Lower lobe of right lung (tissue), 2 donors: ENCODE data around the gene CCDC51. TPM values are rescaled to one million over a fixed set of nuclear protein-coding genes. Genes with fewer than 3 reads are reported as not detected.

Source experiments
- ATAC-seq, 2 donors: fragments of 200-7000 bp; cut with Tn5 transposase; one replicate each; pipeline ENCODE4 v1.9.1; 2020 to 2022; ENCODE audit warnings: mild to moderate bottlenecking in 2 of 2, moderate library complexity in 2 of 2
- DNase-seq: peaks from one replicate; pipeline ENCODE4 v3.0.0-alpha.2; 2020
- H3K27ac ChIP-seq: fragments of 200-600 bp; one replicate; pipeline ENCODE4 v1.8.0; 2022
- H3K27me3 ChIP-seq: fragments of 200-600 bp; one replicate; pipeline ENCODE4 v1.8.0; 2022; ENCODE audit warnings: low read depth
- H3K36me3 ChIP-seq: fragments of 200-600 bp; one replicate; pipeline ENCODE4 v1.8.0; 2022; ENCODE audit warnings: mild to moderate bottlenecking
- H3K4me1 ChIP-seq: fragments of 200-600 bp; one replicate; pipeline ENCODE4 v1.8.0; 2022
- H3K4me3 ChIP-seq: fragments of 200-600 bp; one replicate; pipeline ENCODE4 v1.8.0; 2022; ENCODE audit warnings: mild to moderate bottlenecking
- H3K9me3 ChIP-seq: fragments of 200-600 bp; one replicate; pipeline ENCODE4 v1.8.0; 2022
- intact Hi-C: fragments of 100-400 bp; cut with DNase I; formaldehyde crosslinking; loops from one replicate; pipeline ENCODE4 v1.11.0; 2022
- total RNA-seq: library from RNA; stranded (reverse); fragmentation: NEBNext Ultra II Directional; extraction: Animal tissue kit (Norgen Biotek cat#: 25700); gene quantifications from one replicate; pipeline ENCODE4 v1.2.1, GENCODE V29; 2021
- TF ChIP-seq, protein P1 (sequence below): fragments of 200-600 bp; IDR thresholded peaks from one replicate; pipeline ENCODE4 v1.8.0; 2022; ENCODE audit warnings: antibody characterized with exemption, mild to moderate bottlenecking
- donor health status: DM: no; HTN: yes; CAD: no; lungs with severe emphysema.

The CCDC51 gene
- total RNA-seq, 1 donor from 2014 or later: 8.6 TPM

DNA sequence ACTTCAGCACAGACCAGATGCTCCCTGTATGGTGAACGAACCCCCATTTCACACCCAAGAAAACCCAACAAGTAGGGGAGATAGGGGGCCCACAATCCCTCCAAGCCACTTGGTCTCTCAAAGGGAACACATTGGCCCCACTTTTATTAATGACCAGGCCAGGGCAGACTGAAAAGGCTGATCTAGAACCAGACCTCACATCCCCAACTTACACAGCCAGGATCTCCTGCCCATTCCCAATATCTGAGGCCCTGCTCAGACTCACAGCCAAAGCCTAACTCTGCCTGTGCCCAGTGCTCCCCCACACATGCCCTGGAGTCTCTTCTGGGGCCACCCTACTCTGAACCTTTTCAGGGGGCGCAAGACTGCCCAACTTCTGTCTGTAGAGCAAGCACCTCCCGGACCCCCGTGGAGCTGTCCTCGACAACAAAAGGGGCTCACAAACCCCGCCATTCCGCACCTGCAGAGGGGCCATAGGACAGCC lies 11.8 kb downstream of the CCDC51 start:
- Histone ChIP-seq H3K4me3 (peak overlapping the region; percentile 86), H3K9me3 (no peaks in the 10 kb centered on the region), H3K27me3 (peaks cover 4% of the 10 kb centered on the region), H3K36me3 (peaks cover 16% of the 10 kb centered on the region), H3K4me1 (peaks cover 50% of the 10 kb centered on the region), H3K27ac (peak overlapping the region; percentile 89)
- intact Hi-C loops: no loop called here
- TF ChIP-seq, protein P1, sequence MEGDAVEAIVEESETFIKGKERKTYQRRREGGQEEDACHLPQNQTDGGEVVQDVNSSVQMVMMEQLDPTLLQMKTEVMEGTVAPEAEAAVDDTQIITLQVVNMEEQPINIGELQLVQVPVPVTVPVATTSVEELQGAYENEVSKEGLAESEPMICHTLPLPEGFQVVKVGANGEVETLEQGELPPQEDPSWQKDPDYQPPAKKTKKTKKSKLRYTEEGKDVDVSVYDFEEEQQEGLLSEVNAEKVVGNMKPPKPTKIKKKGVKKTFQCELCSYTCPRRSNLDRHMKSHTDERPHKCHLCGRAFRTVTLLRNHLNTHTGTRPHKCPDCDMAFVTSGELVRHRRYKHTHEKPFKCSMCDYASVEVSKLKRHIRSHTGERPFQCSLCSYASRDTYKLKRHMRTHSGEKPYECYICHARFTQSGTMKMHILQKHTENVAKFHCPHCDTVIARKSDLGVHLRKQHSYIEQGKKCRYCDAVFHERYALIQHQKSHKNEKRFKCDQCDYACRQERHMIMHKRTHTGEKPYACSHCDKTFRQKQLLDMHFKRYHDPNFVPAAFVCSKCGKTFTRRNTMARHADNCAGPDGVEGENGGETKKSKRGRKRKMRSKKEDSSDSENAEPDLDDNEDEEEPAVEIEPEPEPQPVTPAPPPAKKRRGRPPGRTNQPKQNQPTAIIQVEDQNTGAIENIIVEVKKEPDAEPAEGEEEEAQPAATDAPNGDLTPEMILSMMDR: no peak
- DNase-seq (no peak), ATAC-seq (no peak)

DNA sequence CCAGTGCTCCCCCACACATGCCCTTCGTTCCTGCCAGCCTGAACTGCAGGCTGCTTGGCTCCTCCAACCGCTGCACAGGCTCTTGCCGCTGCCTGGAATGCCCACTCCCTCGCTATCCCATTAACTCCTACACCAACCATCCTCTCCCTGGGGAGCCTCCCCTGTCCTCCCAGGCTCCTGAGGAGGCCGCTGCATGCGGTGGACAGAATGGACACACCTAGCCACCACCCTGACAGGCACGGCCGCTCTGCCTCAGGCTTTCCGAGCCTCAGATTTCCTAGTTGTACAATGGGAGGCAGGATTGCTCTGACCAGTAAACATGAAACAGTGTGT lies 12.3 kb downstream of the CCDC51 start:
- peaks cover 14% of the 10 kb centered on the region for H3K36me3 ChIP-seq
- no peaks in the 10 kb centered on the region for H3K9me3 ChIP-seq
- peaks cover 4% of the 10 kb centered on the region for H3K27me3 ChIP-seq
- intact Hi-C loops: no loop called here
- H3K4me1 ChIP-seq: peaks cover 50% of the 10 kb centered on the region
- TF ChIP-seq, protein P1: no peak
- H3K27ac ChIP-seq: peak overlapping the region; percentile 89
- H3K4me3 ChIP-seq: peak overlapping the region; percentile 86
- ATAC-seq (no peak), DNase-seq (no peak)

DNA sequence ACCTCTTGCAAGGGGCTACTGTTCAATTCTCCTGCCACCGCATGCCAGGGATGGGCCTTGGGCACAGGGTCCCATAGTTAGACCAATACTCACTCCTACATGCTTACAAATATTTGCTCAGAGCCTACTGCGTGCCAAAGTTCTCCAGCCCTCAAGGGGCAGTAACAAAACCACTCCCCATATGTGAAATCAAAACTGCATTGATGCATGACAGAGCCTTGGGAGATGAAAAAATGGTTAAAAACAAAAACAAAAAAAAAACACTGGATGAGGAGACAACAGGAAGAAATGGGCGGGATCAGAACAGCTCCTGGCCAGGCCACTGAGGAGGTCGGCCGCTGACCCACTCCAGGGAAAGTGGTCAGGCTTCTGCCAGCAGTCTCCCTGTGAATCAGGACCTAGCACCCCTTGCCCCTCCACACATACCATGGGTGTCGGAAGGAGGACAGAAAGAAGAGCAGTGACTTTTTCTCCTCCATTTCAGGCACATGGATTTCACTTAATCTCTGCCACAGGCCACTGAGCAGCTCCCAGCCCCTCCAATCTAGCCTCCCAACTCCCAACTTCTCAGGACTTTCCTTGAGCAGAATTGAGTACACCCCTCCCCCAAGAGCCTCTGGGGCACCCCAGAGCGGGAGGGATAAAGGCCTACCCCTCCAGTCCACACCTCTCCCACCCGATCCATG lies 12.8 kb downstream of the CCDC51 start:
- intact Hi-C loops: no loop called here

DNA sequence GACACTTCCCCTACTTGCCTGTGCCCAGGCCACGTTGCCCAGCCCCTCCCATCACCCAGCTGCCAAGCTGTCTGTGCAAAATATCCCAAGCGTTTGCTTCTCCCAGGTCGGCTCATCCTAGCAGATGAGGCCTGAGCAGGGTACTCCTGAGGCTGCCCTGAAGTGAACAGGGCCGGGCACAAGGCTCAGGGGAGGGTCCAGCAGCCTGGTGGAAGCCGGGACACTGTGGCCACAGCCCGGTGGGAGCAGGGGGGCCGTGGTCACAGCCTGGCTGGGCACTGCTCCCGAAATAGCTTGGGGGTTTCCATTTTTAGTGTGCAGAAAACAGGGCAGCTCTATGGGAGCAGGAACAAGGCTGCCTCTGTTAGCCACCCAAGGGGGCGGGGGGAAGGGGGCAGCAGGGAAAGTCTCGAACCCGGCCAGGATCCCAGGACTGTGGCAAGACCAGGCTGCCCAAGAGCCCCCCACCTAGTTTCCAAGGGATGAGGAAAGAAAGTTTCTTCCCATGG lies 13.5 kb downstream of the CCDC51 start:
- H3K36me3 ChIP-seq: peaks cover 19% of the 10 kb centered on the region
- DNase-seq (no peak), ATAC-seq (no peak)
- H3K27ac ChIP-seq: peak overlapping the region; percentile 36
- H3K9me3 ChIP-seq: no peaks in the 10 kb centered on the region
- H3K27me3 ChIP-seq: peaks cover 4% of the 10 kb centered on the region
- TF ChIP-seq, protein P1: no peak
- peak overlapping the region; percentile 86 for H3K4me3 ChIP-seq
- H3K4me1 ChIP-seq: peaks cover 50% of the 10 kb centered on the region
- intact Hi-C loops: no loop called here

More for the DNA sequence above, 12.8 kb downstream of the CCDC51 start:
- Histone ChIP-seq H3K36me3 (peaks cover 14% of the 10 kb centered on the region), H3K9me3 (no peaks in the 10 kb centered on the region), H3K4me3 (peak overlapping the region; percentile 86), H3K4me1 (peaks cover 50% of the 10 kb centered on the region), H3K27ac (peak overlapping the region; percentile 89), H3K27me3 (peaks cover 4% of the 10 kb centered on the region)
- no peak for DNase-seq
- TF ChIP-seq, protein P1: no peak
- no peak for ATAC-seq

DNA sequence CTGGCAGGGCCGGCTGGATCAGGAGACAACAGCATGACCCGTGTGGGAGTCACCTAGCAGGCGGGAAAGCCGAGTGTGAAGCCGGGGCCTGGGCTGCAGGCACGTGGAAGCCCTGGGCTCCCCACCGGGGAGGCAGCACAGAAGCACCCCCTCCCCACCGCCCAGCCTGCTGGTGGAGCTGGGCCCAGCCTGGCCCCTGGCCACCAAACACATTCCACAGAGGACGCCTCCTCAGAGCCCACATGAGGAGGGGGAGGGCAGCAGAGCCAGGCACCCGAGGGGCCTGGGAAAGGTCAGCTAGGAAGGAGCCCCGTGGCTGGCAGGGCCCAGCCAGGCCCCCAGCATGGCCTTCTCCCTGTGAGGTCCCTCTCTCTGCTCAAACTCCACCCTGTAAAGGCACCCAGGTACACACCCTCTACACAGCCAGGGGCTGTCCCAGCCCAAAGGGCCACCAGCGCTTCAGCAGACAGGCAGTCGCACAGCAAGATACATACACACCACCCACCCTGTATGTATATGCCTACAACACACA lies 14.6 kb downstream of the CCDC51 start:
- Histone ChIP-seq H3K9me3 (no peaks in the 10 kb centered on the region), H3K27ac (peak overlapping the region; percentile 36), H3K4me3 (peak overlapping the region; percentile 6), H3K4me1 (peaks cover 44% of the 10 kb centered on the region), H3K36me3 (peaks cover 27% of the 10 kb centered on the region), H3K27me3 (peaks cover 4% of the 10 kb centered on the region)
- TF ChIP-seq, protein P1: no peak
- ATAC-seq: no peak
- no peak for DNase-seq
- intact Hi-C loops: no loop called here
